Measurements from ENCODE around the gene CMSS1.

DNA sequence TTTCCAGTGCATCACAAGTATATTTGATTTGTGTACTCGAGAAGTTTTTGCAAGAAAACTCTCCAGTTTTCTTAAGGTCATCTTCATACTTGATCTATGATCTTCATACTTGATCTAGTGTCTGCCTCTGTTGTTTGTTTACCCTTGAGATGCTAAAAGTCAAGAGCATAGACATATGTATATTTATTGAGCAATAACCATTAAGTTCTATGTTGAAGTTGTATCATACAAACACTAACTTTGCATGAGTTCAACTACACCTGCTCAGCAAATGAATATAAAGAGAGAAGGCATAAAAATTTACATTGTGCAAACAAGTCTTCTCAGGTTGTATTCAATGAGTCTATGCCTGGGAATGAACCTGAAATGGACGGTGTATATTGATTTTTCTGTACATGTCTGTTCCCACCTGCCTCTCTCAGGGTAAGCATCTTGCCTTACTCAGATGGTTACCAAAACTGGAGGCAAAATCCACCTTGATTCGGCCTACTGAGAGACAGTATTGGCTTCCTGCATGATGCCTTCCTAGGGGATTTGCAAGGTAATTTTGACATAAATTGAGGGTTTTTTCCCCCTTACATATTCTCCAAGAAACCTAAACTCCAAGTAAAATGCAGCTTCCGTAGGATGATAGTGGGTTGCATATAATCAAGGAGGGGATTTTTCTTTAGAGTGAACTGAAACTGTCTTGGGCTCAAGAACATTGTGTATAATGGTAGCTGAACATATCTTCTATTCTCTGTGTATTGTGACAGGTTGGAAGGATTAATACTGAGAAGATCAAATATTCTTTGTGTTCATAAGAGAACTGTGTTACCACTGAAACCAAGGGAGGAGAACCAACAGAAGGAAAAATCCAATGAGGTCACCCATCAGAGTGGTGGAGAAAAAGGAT, 186.2 kb downstream of the CMSS1 start:
- TF ChIP-seq POLR2AphosphoS5 (IDR thresholded peaks at IDR 0.05) (no peak), EZH2 (IDR thresholded peaks at IDR 0.05; ENCODE audit: borderline replicate concordance, insufficient read depth, low read length, poor library complexity, severe bottlenecking) (no peak), TAF1 (IDR thresholded peaks at IDR 0.05; ENCODE audit: low read depth) (no peak), EP300 (conservative IDR thresholded peaks at IDR 0.05; ENCODE audit: poor library complexity, severe bottlenecking) (no peak), RAD21 (conservative IDR thresholded peaks at IDR 0.05) (no peak), REST (IDR thresholded peaks at IDR 0.05; ENCODE audit: borderline replicate concordance) (no peak), MXI1 (conservative IDR thresholded peaks at IDR 0.05; ENCODE audit: poor library complexity, severe bottlenecking) (no peak), SMC3 (conservative IDR thresholded peaks at IDR 0.05; ENCODE audit: poor library complexity) (no peak)
- TF ChIP-seq, protein P1, sequence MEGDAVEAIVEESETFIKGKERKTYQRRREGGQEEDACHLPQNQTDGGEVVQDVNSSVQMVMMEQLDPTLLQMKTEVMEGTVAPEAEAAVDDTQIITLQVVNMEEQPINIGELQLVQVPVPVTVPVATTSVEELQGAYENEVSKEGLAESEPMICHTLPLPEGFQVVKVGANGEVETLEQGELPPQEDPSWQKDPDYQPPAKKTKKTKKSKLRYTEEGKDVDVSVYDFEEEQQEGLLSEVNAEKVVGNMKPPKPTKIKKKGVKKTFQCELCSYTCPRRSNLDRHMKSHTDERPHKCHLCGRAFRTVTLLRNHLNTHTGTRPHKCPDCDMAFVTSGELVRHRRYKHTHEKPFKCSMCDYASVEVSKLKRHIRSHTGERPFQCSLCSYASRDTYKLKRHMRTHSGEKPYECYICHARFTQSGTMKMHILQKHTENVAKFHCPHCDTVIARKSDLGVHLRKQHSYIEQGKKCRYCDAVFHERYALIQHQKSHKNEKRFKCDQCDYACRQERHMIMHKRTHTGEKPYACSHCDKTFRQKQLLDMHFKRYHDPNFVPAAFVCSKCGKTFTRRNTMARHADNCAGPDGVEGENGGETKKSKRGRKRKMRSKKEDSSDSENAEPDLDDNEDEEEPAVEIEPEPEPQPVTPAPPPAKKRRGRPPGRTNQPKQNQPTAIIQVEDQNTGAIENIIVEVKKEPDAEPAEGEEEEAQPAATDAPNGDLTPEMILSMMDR (IDR thresholded peaks at IDR 0.05; ENCODE audit: poor library complexity, severe bottlenecking): no peak
